Vagina (tissue), 2 donors: ENCODE results near the gene MORN5. TPM values are rescaled to one million over a fixed set of nuclear protein-coding genes. Genes with fewer than 3 reads are reported as not detected.

Experiments
- DNase-seq, 2 donors: peaks; one replicate each; pipeline ENCODE4 v3.0.0-alpha.2; 2017; ENCODE audit errors: extremely low spot score in 2 of 2
- H3K27ac ChIP-seq: fragments of 200-600 bp; sonication (generic); one replicate; pipeline ENCODE4 v1.5.1; 2019
- H3K27me3 ChIP-seq: fragments of 200-600 bp; sonication (generic); one replicate; pipeline ENCODE4 v1.5.1; 2019
- H3K36me3 ChIP-seq, 2 donors: fragments of 200-600 bp; sonication (generic); one replicate each; pipeline ENCODE4 v1.5.1; 2017 to 2019
- H3K4me1 ChIP-seq: fragments of 200-600 bp; sonication (generic); one replicate; pipeline ENCODE4 v1.5.1; 2019
- H3K4me3 ChIP-seq, 2 donors: fragments of 200-600 bp; sonication (generic); 1 replicate in 1 of 2; 2 replicates in 1 of 2; pipeline ENCODE4 v1.5.1; 2016 to 2019
- H3K9me3 ChIP-seq: fragments of 200-600 bp; sonication (generic); one replicate; pipeline ENCODE4 v1.5.1; 2019
- CTCF ChIP-seq, 3 experiments: fragments of 450-650 bp in 2 of 3; fragments of 200-600 bp in 1 of 3; sonication (generic) in 1 of 3; IDR thresholded peaks; one replicate each; pipeline ENCODE4 v1.5.1; 2017 to 2019; ENCODE audit warnings: antibody characterized with exemption in 3 of 3, mild to moderate bottlenecking in 2 of 3, moderate library complexity in 2 of 3
- POLR2A ChIP-seq, 2 donors: fragments of 450-650 bp; IDR thresholded peaks; one replicate each; pipeline ENCODE4 v1.6.1; 2017; ENCODE audit warnings: antibody characterized with exemption in 2 of 2, mild to moderate bottlenecking in 2 of 2, moderate library complexity in 2 of 2
- POLR2AphosphoS5 ChIP-seq, 2 donors: sonication (generic); formaldehyde crosslinking; IDR thresholded peaks; one replicate each; pipeline ENCODE4 v1.9.0; 2017; ENCODE audit warnings: antibody characterized with exemption in 2 of 2, mild to moderate bottlenecking in 2 of 2, low read depth in 1 of 2; ENCODE audit not compliant: insufficient read depth in 1 of 2
- intact Hi-C: fragments of 100-400 bp; cut with DNase I; formaldehyde crosslinking; loops from one replicate; pipeline ENCODE4 v1.15.1; 2023
- microRNA-seq: library from miRNA; unstranded; fragments of <30 nt; microRNA quantifications from one replicate; pipeline ENCODE4, GENCODE V29; 2017; ENCODE audit warnings: borderline number of aligned reads, borderline replicate concordance
- small RNA-seq: library from RNA; depleted of rRNA; stranded (forward); fragments of <200 nt; gene quantifications from one replicate; pipeline ENCODE3, GENCODE V24; 2016
- total RNA-seq: library from RNA; depleted of rRNA; stranded (reverse); fragments of >200 nt; gene quantifications from one replicate; pipeline ENCODE4 v1.2.3, GENCODE V29; 2016

MORN5 gene
- total RNA-seq, 1 donor from 2014 or later: not detected

DNA sequence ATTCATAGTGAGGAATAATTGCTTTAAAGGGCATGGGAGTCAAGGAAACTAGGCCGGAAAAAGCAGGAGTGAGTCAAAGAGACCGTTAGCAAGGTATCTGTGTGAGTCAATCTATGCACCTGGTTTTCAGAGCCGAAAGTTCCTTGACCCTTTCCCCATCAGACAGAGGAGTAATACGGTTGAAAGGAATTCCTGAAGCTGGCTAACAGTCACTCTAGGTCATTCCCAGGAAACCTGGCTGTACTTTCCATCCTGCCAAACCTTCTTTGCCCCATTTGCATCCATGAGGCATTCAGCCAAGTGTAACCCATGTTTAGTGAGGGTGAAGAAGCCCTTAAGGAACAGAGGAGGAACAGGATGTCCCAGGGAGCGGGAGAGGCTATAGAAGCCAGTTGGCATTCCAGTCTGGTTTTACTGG is 88.7 kb downstream of the MORN5 start:
- intact Hi-C loops: no loop called here
- Histone ChIP-seq H3K4me1 (no peaks in the 10 kb centered on the region), H3K4me3 (no peak overlapping the region), H3K27me3 (no peaks in the 10 kb centered on the region), H3K36me3 (peaks cover under 1 to 55% of the 10 kb centered on the region in 2 donors), H3K9me3 (no peaks in the 10 kb centered on the region), H3K27ac (no peak overlapping the region)
- TF ChIP-seq POLR2AphosphoS5 (IDR thresholded peaks at IDR 0.05; ENCODE audit: insufficient read depth in 1 of 2, low read depth in 1 of 2) (peak in 1 of 2 donors; percentile 37), POLR2A (IDR thresholded peaks at IDR 0.05) (no peak), CTCF (IDR thresholded peaks at IDR 0.05) (no peak)
- no peak for DNase-seq

Small RNA genes within 50 kb of the gene (microRNA-seq; reads per million reads assigned to microRNA genes)
- not detected for gene MIR4478

Small RNA genes within 50 kb of the gene (small RNA-seq; reads per million reads assigned to genes)
- gene MIR4478: not detected

Other genes starting within 250 kb of the MORN5 start
- 11.0 TPM for gene TTLL11, start 66.6 kb upstream of the MORN5 start, total RNA-seq
- 32.4 TPM for gene NDUFA8, start 129 bp upstream of the MORN5 start, total RNA-seq
- gene LHX6, start 69.0 kb downstream of the MORN5 start, total RNA-seq: 8.1 TPM
- gene RBM18, start 104.9 kb downstream of the MORN5 start, total RNA-seq: 11.3 TPM
- gene MRRF, start 105.0 kb downstream of the MORN5 start, total RNA-seq: 38.5 TPM
- gene PTGS1, start 211.1 kb downstream of the MORN5 start, total RNA-seq: 12.0 TPM